Tibial nerve (tissue), 4 donors: ENCODE measurements around the gene UGT1A5.

Experiments used
- EP300 ChIP-seq, 2 donors: sonication (generic); formaldehyde crosslinking; IDR thresholded peaks; one replicate each; pipeline ENCODE4 v1.6.1; 2017; ENCODE audit warnings: antibody characterized with exemption in 2 of 2, mild to moderate bottlenecking in 1 of 2
- POLR2A ChIP-seq, 2 donors: fragments of 450-650 bp; IDR thresholded peaks; one replicate each; pipeline ENCODE4 v1.6.1; 2017; ENCODE audit warnings: antibody characterized with exemption in 2 of 2, mild to moderate bottlenecking in 2 of 2, moderate library complexity in 2 of 2
- TF ChIP-seq, protein P1 (sequence below), 5 experiments: fragments of 200-600 bp in 3 of 5; fragments of 450-650 bp in 2 of 5; sonication (generic) in 3 of 5; IDR thresholded peaks; one replicate each; pipeline ENCODE4 v1.5.1; 2016 to 2019; ENCODE audit warnings: antibody characterized with exemption in 5 of 5, mild to moderate bottlenecking in 3 of 5, moderate library complexity in 2 of 5

DNA sequence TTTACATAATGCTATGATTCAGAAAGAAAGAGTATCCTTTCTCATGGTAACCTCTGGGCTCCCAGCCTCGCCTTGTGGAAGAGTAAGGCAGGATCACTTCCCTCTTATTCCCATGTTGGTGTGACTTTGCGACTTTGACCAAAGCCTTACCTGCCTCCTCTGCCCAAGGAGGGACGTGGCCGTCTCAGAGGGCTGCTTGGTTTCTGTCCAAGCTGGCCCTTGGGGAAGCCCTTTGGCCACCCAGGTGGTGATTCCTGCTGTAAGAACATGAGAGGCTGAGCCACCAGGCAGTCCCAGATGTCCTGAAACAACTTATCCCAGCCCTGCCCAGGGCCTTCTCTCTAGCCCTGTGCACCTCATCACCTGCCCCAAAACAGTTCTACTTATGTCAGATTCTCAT, 14.0 kb upstream of the UGT1A5 start:
- TF ChIP-seq, protein P1, sequence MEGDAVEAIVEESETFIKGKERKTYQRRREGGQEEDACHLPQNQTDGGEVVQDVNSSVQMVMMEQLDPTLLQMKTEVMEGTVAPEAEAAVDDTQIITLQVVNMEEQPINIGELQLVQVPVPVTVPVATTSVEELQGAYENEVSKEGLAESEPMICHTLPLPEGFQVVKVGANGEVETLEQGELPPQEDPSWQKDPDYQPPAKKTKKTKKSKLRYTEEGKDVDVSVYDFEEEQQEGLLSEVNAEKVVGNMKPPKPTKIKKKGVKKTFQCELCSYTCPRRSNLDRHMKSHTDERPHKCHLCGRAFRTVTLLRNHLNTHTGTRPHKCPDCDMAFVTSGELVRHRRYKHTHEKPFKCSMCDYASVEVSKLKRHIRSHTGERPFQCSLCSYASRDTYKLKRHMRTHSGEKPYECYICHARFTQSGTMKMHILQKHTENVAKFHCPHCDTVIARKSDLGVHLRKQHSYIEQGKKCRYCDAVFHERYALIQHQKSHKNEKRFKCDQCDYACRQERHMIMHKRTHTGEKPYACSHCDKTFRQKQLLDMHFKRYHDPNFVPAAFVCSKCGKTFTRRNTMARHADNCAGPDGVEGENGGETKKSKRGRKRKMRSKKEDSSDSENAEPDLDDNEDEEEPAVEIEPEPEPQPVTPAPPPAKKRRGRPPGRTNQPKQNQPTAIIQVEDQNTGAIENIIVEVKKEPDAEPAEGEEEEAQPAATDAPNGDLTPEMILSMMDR (IDR thresholded peaks at IDR 0.05) = no peak
- TF ChIP-seq EP300 (IDR thresholded peaks at IDR 0.05) (no peak), POLR2A (IDR thresholded peaks at IDR 0.05) (no peak)
